Measurements from ENCODE around the gene WLS.
A peak's percentile ranks its signal among the peaks of the same experiment; 100 is the strongest.

The WLS gene

GRCh38 chr1:68183895-68184294, 48.4 kb downstream of the WLS start:
- TF ChIP-seq RAD21 (IDR thresholded peaks at IDR 0.05; ENCODE audit: low read depth) (no peak), EP300 (IDR thresholded peaks at IDR 0.05; ENCODE audit: borderline replicate concordance) (no peak), ZBTB7A (IDR thresholded peaks at IDR 0.05; ENCODE audit: low read depth) (no peak), YY1 (IDR thresholded peaks at IDR 0.05; ENCODE audit: low read depth) (no peak), USF1 (IDR thresholded peaks at IDR 0.05) (no peak), FOXM1 (IDR thresholded peaks at IDR 0.05; ENCODE audit: borderline replicate concordance, low read depth) (no peak), MAX (IDR thresholded peaks at IDR 0.05) (no peak), TEAD4 (IDR thresholded peaks at IDR 0.05) (no peak), CEBPB (IDR thresholded peaks at IDR 0.05) (no peak), NFIC (IDR thresholded peaks at IDR 0.05) (no peak), EGR1 (IDR thresholded peaks at IDR 0.05) (no peak), TCF12 (IDR thresholded peaks at IDR 0.05; ENCODE audit: low read depth) (no peak), CREB1 (IDR thresholded peaks at IDR 0.05; ENCODE audit: low read depth) (no peak)

- no peak for TF ChIP-seq EGR1 (IDR thresholded peaks at IDR 0.05)
Measured at GRCh38 chr1:68181165-68181556, 51.2 kb downstream of the WLS start.

- TF ChIP-seq CEBPB (IDR thresholded peaks at IDR 0.05) (no peak), USF1 (IDR thresholded peaks at IDR 0.05) (no peak), YY1 (IDR thresholded peaks at IDR 0.05; ENCODE audit: low read depth) (no peak), ZBTB7A (IDR thresholded peaks at IDR 0.05; ENCODE audit: low read depth) (no peak), MAX (IDR thresholded peaks at IDR 0.05) (no peak), FOXM1 (IDR thresholded peaks at IDR 0.05; ENCODE audit: borderline replicate concordance, low read depth) (no peak), TCF12 (IDR thresholded peaks at IDR 0.05; ENCODE audit: low read depth) (no peak), RAD21 (IDR thresholded peaks at IDR 0.05; ENCODE audit: low read depth) (no peak), TAF1 (IDR thresholded peaks at IDR 0.05; ENCODE audit: low read depth) (no peak)
Measured at GRCh38 chr1:68180441-68181164, 51.7 kb downstream of the WLS start.

- TF ChIP-seq EP300 (IDR thresholded peaks at IDR 0.05; ENCODE audit: borderline replicate concordance) = no peak
- TF ChIP-seq EGR1 (IDR thresholded peaks at IDR 0.05) = no peak
- no peak for TF ChIP-seq REST (IDR thresholded peaks at IDR 0.05; ENCODE audit: low read depth)
- TF ChIP-seq TCF12 (IDR thresholded peaks at IDR 0.05; ENCODE audit: low read depth) = no peak
- TF ChIP-seq CREB1 (IDR thresholded peaks at IDR 0.05; ENCODE audit: low read depth) = no peak
Measured at GRCh38 chr1:68178821-68179490, 53.4 kb downstream of the WLS start.

GRCh38 chr1:68175621-68176398, 56.5 kb downstream of the WLS start:
- no peak for TF ChIP-seq CREB1 (IDR thresholded peaks at IDR 0.05; ENCODE audit: low read depth)
- no peak for TF ChIP-seq FOXM1 (IDR thresholded peaks at IDR 0.05; ENCODE audit: borderline replicate concordance, low read depth)
- TF ChIP-seq TCF12 (IDR thresholded peaks at IDR 0.05; ENCODE audit: low read depth) = no peak
- no peak for TF ChIP-seq EGR1 (IDR thresholded peaks at IDR 0.05)
- TF ChIP-seq NFIC (IDR thresholded peaks at IDR 0.05) = peak; percentile 54
- no peak for TF ChIP-seq YY1 (IDR thresholded peaks at IDR 0.05; ENCODE audit: low read depth)
- TF ChIP-seq TAF1 (IDR thresholded peaks at IDR 0.05; ENCODE audit: low read depth) = no peak

GRCh38 chr1:68174738-68175113, 57.6 kb downstream of the WLS start:
- TF ChIP-seq TEAD4 (IDR thresholded peaks at IDR 0.05) = no peak
- no peak for TF ChIP-seq RAD21 (IDR thresholded peaks at IDR 0.05; ENCODE audit: low read depth)
- TF ChIP-seq FOXM1 (IDR thresholded peaks at IDR 0.05; ENCODE audit: borderline replicate concordance, low read depth) = no peak
- no peak for TF ChIP-seq CREB1 (IDR thresholded peaks at IDR 0.05; ENCODE audit: low read depth)
- no peak for TF ChIP-seq EGR1 (IDR thresholded peaks at IDR 0.05)
- no peak for TF ChIP-seq EP300 (IDR thresholded peaks at IDR 0.05; ENCODE audit: borderline replicate concordance)
- no peak for TF ChIP-seq ZBTB7A (IDR thresholded peaks at IDR 0.05; ENCODE audit: low read depth)
- no peak for TF ChIP-seq TCF12 (IDR thresholded peaks at IDR 0.05; ENCODE audit: low read depth)
- TF ChIP-seq REST (IDR thresholded peaks at IDR 0.05; ENCODE audit: low read depth) = no peak
- TF ChIP-seq CEBPB (IDR thresholded peaks at IDR 0.05) = no peak
- no peak for TF ChIP-seq TAF1 (IDR thresholded peaks at IDR 0.05; ENCODE audit: low read depth)
- TF ChIP-seq NFIC (IDR thresholded peaks at IDR 0.05) = no peak
- no peak for TF ChIP-seq USF1 (IDR thresholded peaks at IDR 0.05)
- no peak for TF ChIP-seq MAX (IDR thresholded peaks at IDR 0.05)
- no peak for TF ChIP-seq YY1 (IDR thresholded peaks at IDR 0.05; ENCODE audit: low read depth)
